AG09319 (cell line): Measurements from ENCODE around the gene FMO1.

ENCODE experiments used
- DNase-seq: peaks from one replicate; pipeline ENCODE4 v3.0.0-alpha.2; 2010; ENCODE audit warnings: low read depth; ENCODE audit errors: extremely low read depth
- TF ChIP-seq, protein P1 (sequence below): IDR thresholded peaks from 2 replicates; pipeline ENCODE4 v1.5.1; 2011; ENCODE audit warnings: low read depth, mild to moderate bottlenecking, inconsistent platforms, low read length, moderate library complexity

FMO1 gene

DNA sequence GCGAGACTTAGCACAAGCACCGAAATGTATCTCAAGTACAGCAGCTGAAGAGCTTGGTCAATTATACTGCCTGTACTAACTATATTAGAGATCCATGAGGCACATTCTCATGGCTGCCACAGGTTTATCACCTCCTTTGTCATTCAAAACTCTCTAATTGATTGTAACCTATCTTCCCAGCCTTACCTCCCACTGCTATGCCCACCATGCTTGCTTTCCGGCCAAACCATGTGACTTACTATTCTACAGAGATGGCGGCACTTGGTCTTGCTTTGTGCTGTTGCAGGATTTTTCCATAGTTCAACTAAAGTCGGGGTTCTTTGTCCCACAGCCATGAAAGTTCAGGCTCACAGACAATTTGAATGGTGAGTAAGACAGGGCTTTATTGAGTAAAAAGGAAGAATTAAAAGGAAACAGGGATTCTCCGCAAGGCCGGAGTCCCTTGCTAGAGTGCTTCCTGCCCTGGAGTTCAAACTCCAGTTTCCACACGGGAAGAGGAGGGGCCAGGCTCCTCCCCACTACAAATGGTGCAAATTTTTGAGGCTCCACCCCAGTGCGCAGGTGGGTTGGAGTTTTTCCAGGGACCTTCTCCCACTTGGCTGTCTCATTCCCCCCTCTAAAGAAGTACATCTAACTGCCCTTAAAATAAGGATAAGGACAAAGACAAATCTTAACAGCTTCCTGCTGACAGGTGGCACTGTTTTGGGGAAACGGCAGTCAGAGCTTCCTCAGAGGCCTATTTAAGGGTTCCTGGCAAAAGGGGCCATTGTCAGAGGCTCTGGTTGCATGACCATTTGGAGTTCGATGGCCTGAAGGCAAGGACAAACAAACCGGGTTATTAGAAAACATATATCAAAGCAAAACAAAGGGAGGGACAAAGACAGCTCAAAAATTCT lies 34.5 kb upstream of the FMO1 start:
- DNase-seq = no peak

DNA sequence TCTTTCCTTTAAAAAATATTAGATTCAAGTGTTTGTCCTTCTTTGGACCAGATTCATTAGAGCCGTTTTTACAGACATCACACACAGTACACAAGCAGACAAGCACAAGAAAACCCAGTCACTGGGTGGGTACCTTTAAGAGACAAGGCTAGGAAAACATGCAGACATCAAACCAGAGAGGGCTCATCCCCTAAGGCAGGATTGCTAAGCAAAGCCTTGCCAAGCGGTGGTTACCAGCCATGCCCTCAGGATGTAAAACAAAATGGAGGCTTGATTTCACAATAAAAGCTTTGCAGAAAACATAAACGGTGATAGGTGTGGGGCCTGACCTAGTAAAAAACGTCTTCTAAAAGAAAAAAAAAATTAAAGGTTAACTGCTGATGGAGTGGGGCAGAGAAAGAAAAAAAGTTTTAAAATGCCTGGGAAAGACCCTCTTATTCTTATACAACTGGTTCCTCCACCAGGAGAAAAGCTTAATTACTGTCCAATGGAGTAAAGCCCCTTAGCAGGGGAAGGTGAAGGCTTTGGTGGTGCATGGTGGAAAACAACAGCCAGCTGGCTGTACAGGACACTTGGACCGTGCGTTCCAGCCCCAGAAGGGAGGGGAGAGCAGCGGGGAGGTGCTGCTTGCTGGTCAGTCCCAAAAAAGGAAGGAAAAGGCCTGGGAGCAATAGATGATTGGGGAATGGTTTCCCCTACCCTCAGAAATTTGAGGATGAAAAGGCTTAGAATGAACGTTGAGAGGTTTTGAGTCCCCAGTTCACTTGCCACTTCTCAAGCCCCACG lies 30.4 kb upstream of the FMO1 start:
- TF ChIP-seq, protein P1, sequence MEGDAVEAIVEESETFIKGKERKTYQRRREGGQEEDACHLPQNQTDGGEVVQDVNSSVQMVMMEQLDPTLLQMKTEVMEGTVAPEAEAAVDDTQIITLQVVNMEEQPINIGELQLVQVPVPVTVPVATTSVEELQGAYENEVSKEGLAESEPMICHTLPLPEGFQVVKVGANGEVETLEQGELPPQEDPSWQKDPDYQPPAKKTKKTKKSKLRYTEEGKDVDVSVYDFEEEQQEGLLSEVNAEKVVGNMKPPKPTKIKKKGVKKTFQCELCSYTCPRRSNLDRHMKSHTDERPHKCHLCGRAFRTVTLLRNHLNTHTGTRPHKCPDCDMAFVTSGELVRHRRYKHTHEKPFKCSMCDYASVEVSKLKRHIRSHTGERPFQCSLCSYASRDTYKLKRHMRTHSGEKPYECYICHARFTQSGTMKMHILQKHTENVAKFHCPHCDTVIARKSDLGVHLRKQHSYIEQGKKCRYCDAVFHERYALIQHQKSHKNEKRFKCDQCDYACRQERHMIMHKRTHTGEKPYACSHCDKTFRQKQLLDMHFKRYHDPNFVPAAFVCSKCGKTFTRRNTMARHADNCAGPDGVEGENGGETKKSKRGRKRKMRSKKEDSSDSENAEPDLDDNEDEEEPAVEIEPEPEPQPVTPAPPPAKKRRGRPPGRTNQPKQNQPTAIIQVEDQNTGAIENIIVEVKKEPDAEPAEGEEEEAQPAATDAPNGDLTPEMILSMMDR = no peak
- DNase-seq = no peak

More for the DNA sequence above, 34.5 kb upstream of the FMO1 start:
- TF ChIP-seq, protein P1 = no peak

DNA sequence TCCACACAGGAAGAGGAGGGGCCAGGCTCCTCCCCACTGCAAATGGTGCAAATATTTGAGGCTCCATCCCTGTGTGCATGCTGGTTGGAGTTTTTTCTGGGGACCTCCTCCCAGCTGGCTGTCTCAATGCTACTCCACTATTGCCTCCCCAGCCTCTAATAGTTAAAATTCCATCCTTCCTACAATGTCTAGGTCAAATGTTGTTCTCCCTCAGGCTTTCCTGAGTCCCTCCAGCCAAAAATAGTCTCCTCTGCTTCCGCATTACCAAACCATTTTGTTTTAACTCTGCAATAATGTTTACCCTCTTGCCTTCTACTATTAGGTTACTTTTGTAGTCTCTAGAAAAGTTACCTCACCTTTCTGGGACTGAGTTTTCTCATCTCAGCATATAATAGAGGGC lies 29.6 kb upstream of the FMO1 start:
- DNase-seq = no peak
- TF ChIP-seq, protein P1 = no peak

DNA sequence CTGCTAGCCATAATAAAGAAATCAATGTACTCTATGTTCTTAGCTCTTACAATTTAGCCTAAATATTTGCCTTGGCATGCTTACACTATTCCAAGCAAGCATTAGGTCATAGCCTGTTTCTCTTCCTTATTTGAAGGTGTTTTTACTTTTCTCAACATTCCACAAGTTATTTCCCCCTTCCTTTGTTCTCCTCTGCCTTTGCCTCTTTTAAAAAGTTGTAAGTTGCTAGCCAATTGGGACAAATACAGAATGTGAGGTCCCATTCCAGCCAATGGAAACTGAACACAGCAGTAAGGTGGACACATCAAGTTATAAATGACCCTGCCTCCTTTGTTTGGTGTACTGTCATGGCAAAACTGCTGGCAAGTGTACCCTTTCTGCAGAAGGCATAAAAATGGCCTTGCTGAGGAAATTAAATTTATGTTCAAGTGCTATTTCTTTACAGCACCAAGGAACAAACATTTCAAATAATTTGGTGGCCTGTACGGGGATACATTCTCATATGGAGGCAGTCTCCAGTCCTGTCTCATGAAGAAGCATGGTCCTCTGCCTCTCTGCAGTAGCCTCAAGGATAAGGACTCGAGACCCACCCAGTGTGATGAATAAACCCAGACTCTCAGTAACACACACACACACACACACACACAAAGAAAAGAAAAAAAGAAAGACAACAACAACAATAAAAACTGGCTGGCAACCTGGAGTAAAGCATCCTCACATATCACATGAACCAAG lies 28.8 kb upstream of the FMO1 start:
- TF ChIP-seq, protein P1 = no peak
- DNase-seq = no peak

DNA sequence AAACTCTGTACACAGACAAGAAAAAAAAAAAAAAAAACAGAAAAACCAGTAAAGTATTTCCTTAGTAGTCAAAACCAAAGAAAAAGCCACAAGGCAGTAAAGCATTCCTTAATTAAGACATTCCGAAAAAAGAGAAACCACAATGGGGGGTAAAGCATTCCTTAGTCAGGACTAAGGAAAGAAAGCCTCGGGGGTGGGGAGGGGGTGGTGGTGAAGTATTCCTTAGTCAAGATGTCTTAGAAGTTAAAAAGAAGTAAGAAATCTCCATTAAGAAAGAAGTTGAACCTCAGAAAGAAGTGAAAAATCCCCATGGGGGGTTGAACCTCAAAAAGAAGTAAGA lies 28.2 kb upstream of the FMO1 start:
- DNase-seq = peak; percentile 63
- TF ChIP-seq, protein P1 = no peak

DNA sequence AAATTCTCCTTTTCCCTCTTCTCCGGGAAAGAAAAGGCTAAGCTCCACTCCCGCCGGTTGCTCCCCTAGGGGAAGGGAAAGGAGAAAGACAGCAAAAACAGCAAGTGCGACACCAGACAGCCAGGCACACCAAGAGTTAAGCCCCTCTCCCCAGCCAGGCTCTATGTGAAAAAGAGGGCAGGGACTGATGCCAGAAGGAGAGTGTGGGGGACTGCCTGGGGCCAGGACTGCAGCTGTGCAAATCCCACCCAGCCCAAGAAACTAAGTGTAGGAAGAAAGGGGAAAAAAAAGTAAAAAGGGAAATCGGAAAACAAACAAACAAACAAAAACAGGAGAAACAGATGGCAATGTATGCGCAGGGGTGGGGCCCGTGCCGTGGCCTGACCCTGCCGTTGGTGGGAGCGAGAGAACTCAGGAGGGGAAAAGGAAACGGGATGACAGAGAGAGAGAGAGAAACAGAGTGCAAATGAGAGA lies 27.7 kb upstream of the FMO1 start:
- TF ChIP-seq, protein P1 = no peak
- no peak for DNase-seq
